ENCODE results near the gene TTLL4. TPM values are rescaled to one million over a fixed set of nuclear protein-coding genes. Genes with fewer than 3 reads are reported as not detected.

TTLL4 gene
- total and polyA plus RNA-seq, 5 donors, result 5.4 to 15.8 (median 8.1) TPM

- Histone ChIP-seq H3K4me3 (ENCODE audit: low read length) (no peak overlapping the region), H3K4me1 (ENCODE audit: control insufficient read depth, insufficient read depth, low read length) (no peaks in the 10 kb centered on the region), H3K27ac (ENCODE audit: low read length) (no peak overlapping the region), H3K9me3 (ENCODE audit: control insufficient read depth, low read length) (peaks cover 2% of the 10 kb centered on the region), H3K27me3 (ENCODE audit: control insufficient read depth, insufficient read depth) (no peaks in the 10 kb centered on the region)
- DNase-seq (no peak), ATAC-seq (no peak)
- 90% methylated on average over 3 of the region's 3 CpGs for WGBS
- intact Hi-C loops (cut with DNase I), result no loop called here
Observed at GRCh38 chr2:218786133-218786532, 75.5 kb downstream of the TTLL4 start.

DNA sequence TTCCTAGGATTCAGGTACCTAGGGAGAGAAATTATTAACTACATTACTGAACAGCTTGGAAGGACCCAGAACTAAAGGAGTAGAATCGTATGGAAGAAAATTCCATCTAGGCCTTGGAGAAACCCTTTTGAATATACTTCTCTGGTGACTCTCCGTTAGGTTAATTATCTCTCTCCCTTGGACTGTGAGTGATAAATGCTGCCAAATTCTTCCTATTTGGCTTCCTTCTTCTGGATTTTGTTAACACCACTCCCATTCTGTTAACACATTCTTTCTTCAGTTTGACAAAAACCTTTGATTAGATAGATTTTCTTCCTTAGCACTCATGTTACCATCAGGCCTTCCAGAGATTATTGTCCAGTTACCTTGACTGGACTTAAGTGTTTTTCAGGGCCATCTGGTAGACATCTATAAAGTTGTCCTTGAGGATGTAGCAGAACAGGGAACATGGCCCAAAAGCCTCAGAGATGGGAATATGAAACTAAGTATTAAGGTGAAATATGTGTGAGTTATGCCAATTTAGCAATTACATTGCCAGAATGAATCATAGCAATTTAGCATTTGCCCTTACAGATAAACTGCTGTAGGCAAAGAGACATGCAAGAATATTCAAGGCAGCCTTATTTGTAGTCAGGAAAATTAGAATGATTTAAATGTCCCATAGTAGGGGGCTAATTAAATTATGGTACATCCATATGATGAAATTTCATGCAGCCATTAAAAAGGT is 78.1 kb downstream of the TTLL4 start:
- intact Hi-C loops (cut with DNase I), result no loop called here
- ATAC-seq (peak in 1 of 2 donors; percentile 47), DNase-seq (no peak)
- Histone ChIP-seq H3K4me1 (ENCODE audit: control insufficient read depth, insufficient read depth, low read length) (no peaks in the 10 kb centered on the region), H3K27ac (ENCODE audit: low read length) (no peak overlapping the region), H3K9me3 (ENCODE audit: control insufficient read depth, low read length) (peaks cover 2% of the 10 kb centered on the region), H3K4me3 (ENCODE audit: low read length) (no peak overlapping the region), H3K27me3 (ENCODE audit: control insufficient read depth, insufficient read depth) (no peaks in the 10 kb centered on the region)
- 52% methylated on average over 2 of the region's 2 CpGs for WGBS

DNA sequence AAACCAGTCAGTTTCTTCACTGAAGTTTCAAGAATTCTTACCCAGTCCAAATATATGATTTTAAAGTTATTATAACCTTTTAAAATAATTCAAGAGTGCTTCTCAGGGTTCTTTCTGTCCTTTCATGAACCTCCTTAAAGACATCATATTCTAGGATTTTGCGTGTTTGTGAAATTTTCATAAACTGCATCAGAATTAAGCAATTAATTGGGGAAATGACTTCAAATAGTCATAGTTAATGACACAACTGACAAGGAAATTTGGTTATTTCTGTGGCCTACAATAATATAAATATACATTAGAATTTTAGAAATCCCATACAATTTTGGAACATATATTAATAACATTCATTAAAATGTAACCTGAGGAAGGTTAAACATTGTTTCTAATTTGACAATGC is 81.8 kb downstream of the TTLL4 start:
- Histone ChIP-seq H3K4me3 (ENCODE audit: low read length) (no peak overlapping the region), H3K27ac (ENCODE audit: low read length) (no peak overlapping the region), H3K27me3 (ENCODE audit: control insufficient read depth, insufficient read depth) (no peaks in the 10 kb centered on the region), H3K4me1 (ENCODE audit: control insufficient read depth, insufficient read depth, low read length) (no peaks in the 10 kb centered on the region), H3K9me3 (ENCODE audit: control insufficient read depth, low read length) (peaks cover 2% of the 10 kb centered on the region)
- WGBS, result 96% methylated on average over 1 of the region's 1 CpG
- intact Hi-C loops (cut with DNase I), result no loop called here
- ATAC-seq, result no peak
- DNase-seq, result no peak

DNA sequence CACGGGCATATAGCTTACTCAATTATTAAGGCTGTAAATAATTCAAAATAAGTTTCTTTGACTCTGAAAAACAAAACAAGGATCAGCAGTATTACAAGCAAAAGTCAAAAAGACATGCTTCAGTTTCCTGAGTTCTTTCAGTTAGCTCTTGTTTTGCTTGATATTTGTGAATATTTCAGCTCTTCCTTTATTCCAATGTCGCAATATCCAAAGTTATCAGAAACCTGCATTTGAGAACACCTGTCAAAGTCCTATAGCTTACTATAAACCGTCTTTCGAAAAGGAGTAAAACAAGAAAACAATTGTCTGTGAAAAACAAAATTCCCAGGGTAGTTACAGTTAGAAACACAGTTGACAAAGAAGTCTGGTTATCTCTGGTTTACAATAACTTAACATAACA is 86.1 kb downstream of the TTLL4 start:
- no peak overlapping the region for H3K27ac ChIP-seq (ENCODE audit: low read length)
- H3K4me1 ChIP-seq (ENCODE audit: control insufficient read depth, insufficient read depth, low read length), result no peaks in the 10 kb centered on the region
- ATAC-seq (no peak), DNase-seq (no peak)
- H3K4me3 ChIP-seq (ENCODE audit: low read length), result no peak overlapping the region
- H3K9me3 ChIP-seq (ENCODE audit: control insufficient read depth, low read length), result no peaks in the 10 kb centered on the region
- no peaks in the 10 kb centered on the region for H3K27me3 ChIP-seq (ENCODE audit: control insufficient read depth, insufficient read depth)
- 90% methylated on average over 4 of the region's 4 CpGs for WGBS
- intact Hi-C loops (cut with DNase I), result no loop called here

GRCh38 chr2:218798767-218799504 is 88.3 kb downstream of the TTLL4 start:
- no peaks in the 10 kb centered on the region for H3K9me3 ChIP-seq (ENCODE audit: control insufficient read depth, low read length)
- 45% methylated on average over 12 of the region's 12 CpGs for WGBS
- no peaks in the 10 kb centered on the region for H3K27me3 ChIP-seq (ENCODE audit: control insufficient read depth, insufficient read depth)
- no peak overlapping the region for H3K4me3 ChIP-seq (ENCODE audit: low read length)
- H3K27ac ChIP-seq (ENCODE audit: low read length), result no peak overlapping the region
- H3K4me1 ChIP-seq (ENCODE audit: control insufficient read depth, insufficient read depth, low read length), result no peaks in the 10 kb centered on the region
- intact Hi-C loops (cut with DNase I), result no loop called here
- no peak for DNase-seq
- no peak for ATAC-seq

DNA sequence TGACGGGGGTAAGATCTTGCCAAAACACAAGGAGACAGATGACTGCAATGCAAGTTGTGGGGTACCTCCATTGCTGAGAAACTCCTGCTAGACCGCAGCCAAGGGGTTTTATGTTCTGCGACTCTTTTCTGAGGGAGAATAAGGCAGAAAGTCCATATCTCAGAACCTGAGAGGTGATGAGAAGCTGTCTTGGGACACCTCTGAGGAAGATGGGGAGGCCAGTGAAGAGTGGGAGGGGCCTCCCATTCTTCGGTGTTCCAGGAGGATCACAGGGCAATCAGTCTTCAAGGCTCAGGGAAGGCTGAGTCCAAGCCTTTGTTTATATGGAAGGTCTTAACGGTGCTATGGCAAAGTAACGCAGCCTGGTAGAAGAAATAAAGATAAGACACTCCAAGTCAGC is 89.4 kb downstream of the TTLL4 start:
- no peaks in the 10 kb centered on the region for H3K9me3 ChIP-seq (ENCODE audit: control insufficient read depth, low read length)
- H3K27me3 ChIP-seq (ENCODE audit: control insufficient read depth, insufficient read depth), result no peaks in the 10 kb centered on the region
- 44% methylated on average over 6 of the region's 6 CpGs for WGBS
- no peak overlapping the region for H3K4me3 ChIP-seq (ENCODE audit: low read length)
- intact Hi-C loops (cut with DNase I), result no loop called here
- no peak for DNase-seq
- no peak overlapping the region for H3K27ac ChIP-seq (ENCODE audit: low read length)
- no peak for ATAC-seq
- no peaks in the 10 kb centered on the region for H3K4me1 ChIP-seq (ENCODE audit: control insufficient read depth, insufficient read depth, low read length)

- H3K27me3 ChIP-seq (ENCODE audit: control insufficient read depth, insufficient read depth), result no peaks in the 10 kb centered on the region
- ATAC-seq, result no peak
- H3K4me1 ChIP-seq (ENCODE audit: control insufficient read depth, insufficient read depth, low read length), result no peaks in the 10 kb centered on the region
- H3K9me3 ChIP-seq (ENCODE audit: control insufficient read depth, low read length), result no peaks in the 10 kb centered on the region
- DNase-seq, result no peak
- intact Hi-C loops (cut with DNase I), result no loop called here
- no peak overlapping the region for H3K27ac ChIP-seq (ENCODE audit: low read length)
- H3K4me3 ChIP-seq (ENCODE audit: low read length), result no peak overlapping the region
- WGBS, result 45% methylated on average over 4 of the region's 4 CpGs
Observed at GRCh38 chr2:218802386-218802994, 91.9 kb downstream of the TTLL4 start.

DNA sequence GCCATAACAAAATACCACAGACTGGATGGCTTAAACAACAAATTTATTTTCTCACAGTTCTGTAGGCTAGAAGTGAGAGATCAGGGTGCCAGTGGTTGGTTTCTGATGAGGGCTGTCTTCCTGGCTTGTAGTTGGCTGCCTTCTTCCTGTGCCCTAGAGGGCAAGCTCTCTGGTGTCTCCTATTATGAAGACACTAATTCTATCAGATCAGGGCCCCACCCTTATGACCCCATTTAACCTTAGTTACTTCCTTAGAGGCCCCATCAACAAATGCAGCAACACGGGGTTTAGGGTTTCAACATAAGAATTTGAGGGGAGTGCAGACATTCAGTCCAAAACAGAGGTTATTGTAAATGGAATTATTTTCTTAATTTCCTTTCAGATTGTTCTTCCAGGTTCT is 94.2 kb downstream of the TTLL4 start:
- H3K27ac ChIP-seq (ENCODE audit: low read length), result no peak overlapping the region
- H3K4me3 ChIP-seq (ENCODE audit: low read length), result no peak overlapping the region
- no peaks in the 10 kb centered on the region for H3K4me1 ChIP-seq (ENCODE audit: control insufficient read depth, insufficient read depth, low read length)
- no peak for DNase-seq
- no peak for ATAC-seq
- 91% methylated on average over 1 of the region's 1 CpG for WGBS
- no peaks in the 10 kb centered on the region for H3K27me3 ChIP-seq (ENCODE audit: control insufficient read depth, insufficient read depth)
- H3K9me3 ChIP-seq (ENCODE audit: control insufficient read depth, low read length), result no peaks in the 10 kb centered on the region
- intact Hi-C loops (cut with DNase I), result no loop called here

Other genes starting within 250 kb of the TTLL4 start
- gene USP37, start 142.5 kb upstream of the TTLL4 start, total RNA-seq, result 1 to 10 TPM; 6.1 to 9.9 (median 7.6) TPM
- 1.7 TPM for gene USP37, start 142.5 kb upstream of the TTLL4 start, polyA plus RNA-seq
- 10 to 100 TPM; 16.0 to 24.7 (median 19.3) TPM for gene CNOT9, start 142.0 kb upstream of the TTLL4 start, total RNA-seq
- gene CNOT9, start 142.0 kb upstream of the TTLL4 start, polyA plus RNA-seq, result 14.5 TPM
- gene PLCD4, start 102.9 kb upstream of the TTLL4 start, total RNA-seq, result 1 to 10 TPM in 1 of 4 donors, under 1 TPM in 3; 0.53 to 1.3 (median 0.88) TPM
- 0.48 TPM for gene PLCD4, start 102.9 kb upstream of the TTLL4 start, polyA plus RNA-seq
- 10 to 100 TPM; 14.4 to 17.1 (median 15.3) TPM for gene ZNF142, start 51.2 kb upstream of the TTLL4 start, total RNA-seq
- gene ZNF142, start 51.2 kb upstream of the TTLL4 start, polyA plus RNA-seq, result 7.9 TPM
- 10 to 100 TPM; 29.2 to 46.1 (median 32.7) TPM for gene BCS1L, start 51.2 kb upstream of the TTLL4 start, total RNA-seq
- gene BCS1L, start 51.2 kb upstream of the TTLL4 start, polyA plus RNA-seq, result 32.8 TPM
- 10 to 100 TPM; 16.6 to 20.8 (median 17.7) TPM for gene RNF25, start 38.8 kb upstream of the TTLL4 start, total RNA-seq
- 14.7 TPM for gene RNF25, start 38.8 kb upstream of the TTLL4 start, polyA plus RNA-seq
- gene STK36, start 38.7 kb upstream of the TTLL4 start, total RNA-seq, result 10 to 100 TPM in 2 of 4 donors, 1 to 10 TPM in 2; 8.3 to 11.2 (median 10.0) TPM
- 8.8 TPM for gene STK36, start 38.7 kb upstream of the TTLL4 start, polyA plus RNA-seq
- gene CYP27A1, start 71.3 kb downstream of the TTLL4 start, total RNA-seq, result 10 to 100 TPM; 15.0 to 20.2 (median 16.3) TPM
- gene CYP27A1, start 71.3 kb downstream of the TTLL4 start, polyA plus RNA-seq, result 14.0 TPM
- under 1 TPM in 2 of 4 donors, not detected in 2; 0.14 to 0.15 TPM for gene PRKAG3, start 121.0 kb downstream of the TTLL4 start, total RNA-seq
- 0.07 TPM for gene PRKAG3, start 121.0 kb downstream of the TTLL4 start, polyA plus RNA-seq
- gene WNT6, start 149.0 kb downstream of the TTLL4 start, total RNA-seq, result 1 to 10 TPM in 3 of 4 donors, under 1 TPM in 1; 0.86 to 2.1 (median 1.2) TPM
- 1.7 TPM for gene WNT6, start 149.0 kb downstream of the TTLL4 start, polyA plus RNA-seq
- gene WNT10A, start 170.0 kb downstream of the TTLL4 start, total RNA-seq, result not detected
- gene WNT10A, start 170.0 kb downstream of the TTLL4 start, polyA plus RNA-seq, result not detected
- gene CDK5R2, start 248.8 kb downstream of the TTLL4 start, total RNA-seq, result not detected
- 0.09 TPM for gene CDK5R2, start 248.8 kb downstream of the TTLL4 start, polyA plus RNA-seq

All from right cardiac atrium (tissue), 5 donors.